A549 treated with ZK216348 at 1 μM for 4 hours (cell line): Measurements from ENCODE around the gene PPRC1. TPM values are rescaled to one million over a fixed set of nuclear protein-coding genes. Genes with fewer than 3 reads are reported as not detected.

ENCODE experiments used
- total RNA-seq: library from RNA; stranded (reverse); fragments of 200-300 nt; extraction: Qiagen RNA extraction; gene quantifications from 5 replicates; pipeline ENCODE4 v1.2.3, GENCODE V29; 2022; ENCODE audit warnings: low read depth

The PPRC1 gene, protein sequence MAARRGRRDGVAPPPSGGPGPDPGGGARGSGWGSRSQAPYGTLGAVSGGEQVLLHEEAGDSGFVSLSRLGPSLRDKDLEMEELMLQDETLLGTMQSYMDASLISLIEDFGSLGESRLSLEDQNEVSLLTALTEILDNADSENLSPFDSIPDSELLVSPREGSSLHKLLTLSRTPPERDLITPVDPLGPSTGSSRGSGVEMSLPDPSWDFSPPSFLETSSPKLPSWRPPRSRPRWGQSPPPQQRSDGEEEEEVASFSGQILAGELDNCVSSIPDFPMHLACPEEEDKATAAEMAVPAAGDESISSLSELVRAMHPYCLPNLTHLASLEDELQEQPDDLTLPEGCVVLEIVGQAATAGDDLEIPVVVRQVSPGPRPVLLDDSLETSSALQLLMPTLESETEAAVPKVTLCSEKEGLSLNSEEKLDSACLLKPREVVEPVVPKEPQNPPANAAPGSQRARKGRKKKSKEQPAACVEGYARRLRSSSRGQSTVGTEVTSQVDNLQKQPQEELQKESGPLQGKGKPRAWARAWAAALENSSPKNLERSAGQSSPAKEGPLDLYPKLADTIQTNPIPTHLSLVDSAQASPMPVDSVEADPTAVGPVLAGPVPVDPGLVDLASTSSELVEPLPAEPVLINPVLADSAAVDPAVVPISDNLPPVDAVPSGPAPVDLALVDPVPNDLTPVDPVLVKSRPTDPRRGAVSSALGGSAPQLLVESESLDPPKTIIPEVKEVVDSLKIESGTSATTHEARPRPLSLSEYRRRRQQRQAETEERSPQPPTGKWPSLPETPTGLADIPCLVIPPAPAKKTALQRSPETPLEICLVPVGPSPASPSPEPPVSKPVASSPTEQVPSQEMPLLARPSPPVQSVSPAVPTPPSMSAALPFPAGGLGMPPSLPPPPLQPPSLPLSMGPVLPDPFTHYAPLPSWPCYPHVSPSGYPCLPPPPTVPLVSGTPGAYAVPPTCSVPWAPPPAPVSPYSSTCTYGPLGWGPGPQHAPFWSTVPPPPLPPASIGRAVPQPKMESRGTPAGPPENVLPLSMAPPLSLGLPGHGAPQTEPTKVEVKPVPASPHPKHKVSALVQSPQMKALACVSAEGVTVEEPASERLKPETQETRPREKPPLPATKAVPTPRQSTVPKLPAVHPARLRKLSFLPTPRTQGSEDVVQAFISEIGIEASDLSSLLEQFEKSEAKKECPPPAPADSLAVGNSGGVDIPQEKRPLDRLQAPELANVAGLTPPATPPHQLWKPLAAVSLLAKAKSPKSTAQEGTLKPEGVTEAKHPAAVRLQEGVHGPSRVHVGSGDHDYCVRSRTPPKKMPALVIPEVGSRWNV (N-terminal part only)
- total RNA-seq = 41.8 to 62.9 TPM (median 61.3 TPM) in 5 replicates

DNA sequence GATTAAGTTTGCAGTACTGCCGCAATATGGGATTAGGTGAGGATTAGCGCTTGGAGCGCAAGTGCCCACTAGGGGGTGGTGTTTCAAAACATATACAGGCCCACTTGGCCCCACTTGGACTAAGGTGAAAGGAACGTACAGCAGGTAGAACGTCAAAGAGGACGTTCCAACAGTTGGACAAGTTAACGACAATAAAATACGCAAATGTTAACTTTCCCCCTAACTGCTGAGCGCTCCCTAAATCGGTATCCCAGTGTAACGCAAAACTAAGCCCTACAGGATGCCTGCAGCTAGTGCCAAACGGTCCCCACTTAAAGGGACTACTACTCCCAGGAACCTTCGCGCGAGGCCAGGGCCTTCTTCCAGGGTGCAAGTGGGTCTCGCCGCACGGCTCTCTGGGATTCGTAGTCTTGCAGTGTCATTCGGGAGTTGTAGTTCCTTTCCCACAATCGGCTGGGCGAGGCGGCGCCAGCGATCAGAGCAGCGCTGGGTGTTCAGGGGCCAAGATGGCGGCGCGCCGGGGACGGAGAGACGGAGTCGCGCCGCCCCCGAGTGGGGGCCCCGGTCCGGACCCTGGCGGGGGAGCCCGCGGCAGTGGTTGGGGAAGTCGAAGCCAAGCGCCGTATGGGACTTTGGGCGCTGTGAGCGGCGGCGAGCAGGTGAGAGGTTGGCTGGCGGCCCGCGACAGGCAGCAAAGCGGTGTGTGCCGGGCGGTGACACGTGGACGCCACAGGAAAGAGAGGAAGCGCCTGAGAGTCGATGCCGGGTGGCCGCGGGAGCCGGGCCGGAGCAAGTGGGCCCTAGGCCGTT lies at the start of gene PPRC1:
PPRC1 (plus strand) TSS at position 478 of the 810 bp plus-strand sequence; CDS start at position 507, 29 bp downstream.

DNA sequence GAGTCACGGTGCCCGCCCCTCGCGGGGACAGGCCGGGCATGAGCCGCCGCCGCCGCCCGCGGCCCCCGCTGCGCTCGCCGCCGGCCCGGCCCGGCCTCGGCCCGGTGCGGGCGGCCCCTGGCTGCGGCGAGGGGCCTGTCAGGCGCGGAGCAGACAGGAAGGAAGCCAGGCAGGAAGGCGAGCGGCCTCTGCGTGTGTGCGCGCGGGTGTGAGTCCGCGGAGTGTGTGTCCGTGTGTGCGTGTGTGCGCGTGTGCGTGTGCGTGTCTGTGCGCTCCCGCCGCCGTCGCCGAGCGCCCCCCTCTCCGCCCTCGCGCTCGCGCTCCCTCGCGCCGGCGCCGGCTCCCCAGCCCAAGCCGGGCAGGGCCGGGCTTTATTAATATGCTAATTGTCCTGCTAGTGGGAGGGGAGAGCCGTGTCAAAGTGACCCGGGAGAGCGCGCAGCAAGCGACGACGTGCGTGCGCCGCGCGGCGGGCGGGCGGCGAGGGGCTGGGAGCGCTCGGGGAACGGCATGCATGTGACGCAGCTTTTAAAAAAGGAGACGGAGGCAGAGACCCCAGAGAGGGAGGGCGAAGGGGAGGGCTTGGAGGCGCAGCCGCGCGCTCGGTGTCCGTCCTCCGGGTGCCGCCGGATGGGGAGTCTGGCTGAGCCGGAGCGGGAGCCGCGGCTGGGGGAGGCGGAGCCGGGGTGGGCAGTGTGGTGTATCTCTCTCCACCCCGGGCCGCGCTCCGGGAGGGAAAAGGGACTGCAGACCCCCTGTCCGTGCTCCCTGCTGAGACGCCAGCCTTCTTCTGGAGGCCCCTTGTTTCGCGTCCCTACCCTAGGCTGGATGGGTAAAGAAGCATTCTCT lies 12.5 kb upstream of the PPRC1 start, which contains the start of gene LDB1:
LDB1 (minus strand) TSS at position 227 of the 849 bp plus-strand sequence. CDS start 258 bp downstream, outside the sequence.

DNA sequence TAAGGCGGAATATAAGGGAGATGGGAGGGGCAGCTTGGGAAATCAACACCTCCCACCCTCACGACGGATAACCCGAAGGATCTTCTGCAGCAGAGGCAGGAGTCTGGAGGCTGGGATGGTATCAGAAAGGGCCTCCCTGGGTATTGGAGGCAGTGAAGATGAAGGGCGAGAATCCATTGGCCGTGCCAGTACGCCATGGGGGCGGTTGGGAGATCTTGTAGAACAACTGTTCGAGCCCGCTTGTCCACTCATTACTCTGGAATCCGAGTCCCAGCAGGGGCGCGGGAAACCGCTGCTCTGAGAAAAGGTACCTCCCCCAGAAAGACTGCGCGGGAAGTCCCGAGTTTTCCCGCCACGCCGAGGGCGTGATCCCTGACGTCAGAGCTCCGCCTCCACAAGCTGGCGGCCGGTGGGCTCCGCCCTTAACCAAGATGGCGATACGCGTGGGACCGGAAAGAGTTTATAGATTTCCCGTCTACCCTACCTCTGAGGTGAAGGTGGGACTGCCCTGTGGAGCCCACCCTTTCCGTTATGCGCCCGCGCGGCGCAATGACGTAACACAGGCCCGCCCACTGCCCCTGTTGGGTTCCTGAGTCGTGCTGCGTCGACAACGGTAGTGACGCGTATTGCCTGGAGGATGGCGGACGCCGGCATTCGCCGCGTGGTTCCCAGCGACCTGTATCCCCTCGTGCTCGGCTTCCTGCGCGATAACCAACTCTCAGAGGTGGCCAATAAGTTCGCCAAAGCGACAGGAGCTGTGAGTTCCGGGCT lies 19.1 kb downstream of the PPRC1 start, which contains the start of gene NOLC1:
NOLC1 (plus strand) TSS at position 616 of the 771 bp plus-strand sequence; CDS start at position 638, 22 bp downstream.

Other genes with a start within 250 kb of the PPRC1 start
- 8.3 to 13.7 TPM (median 11.9 TPM) in 5 replicates for gene ARMH3, start 76.9 kb upstream of the PPRC1 start, total RNA-seq
- gene HPS6, start 67.7 kb upstream of the PPRC1 start, total RNA-seq = 20.8 to 41.6 TPM (median 35.3 TPM) in 5 replicates
- gene LDB1, start 12.7 kb upstream of the PPRC1 start, total RNA-seq = 24.3 to 43.4 TPM (median 39.6 TPM) in 5 replicates
- 162 to 189 TPM (median 175 TPM) in 5 replicates for gene NOLC1, start 19.3 kb downstream of the PPRC1 start, total RNA-seq
- gene ELOVL3, start 93.3 kb downstream of the PPRC1 start, total RNA-seq = 0.38 to 0.73 TPM (median 0.62 TPM) in 4 of 5 replicates, not detected in the other
- gene PITX3, start 108.5 kb downstream of the PPRC1 start, total RNA-seq = 0.33 to 0.90 TPM (median 0.55 TPM) in 5 replicates
- gene GBF1, start 112.5 kb downstream of the PPRC1 start, total RNA-seq = 16.8 to 30.0 TPM (median 26.1 TPM) in 5 replicates